Testis (tissue), 2 donors: ENCODE measurements around the gene IPO11.

ENCODE experiments used
- POLR2A ChIP-seq: fragments of 450-650 bp; IDR thresholded peaks from one replicate; pipeline ENCODE4 v1.6.1; 2017; ENCODE audit warnings: antibody characterized with exemption, mild to moderate bottlenecking, moderate library complexity
- TF ChIP-seq, protein P1 (sequence below), 3 experiments: fragments of 450-650 bp in 2 of 3; fragments of 200-600 bp in 1 of 3; sonication (generic) in 1 of 3; IDR thresholded peaks; one replicate each; pipeline ENCODE4 v1.5.1; 2016 to 2019; ENCODE audit warnings: antibody characterized with exemption in 3 of 3, mild to moderate bottlenecking in 2 of 3, moderate library complexity in 1 of 3

DNA sequence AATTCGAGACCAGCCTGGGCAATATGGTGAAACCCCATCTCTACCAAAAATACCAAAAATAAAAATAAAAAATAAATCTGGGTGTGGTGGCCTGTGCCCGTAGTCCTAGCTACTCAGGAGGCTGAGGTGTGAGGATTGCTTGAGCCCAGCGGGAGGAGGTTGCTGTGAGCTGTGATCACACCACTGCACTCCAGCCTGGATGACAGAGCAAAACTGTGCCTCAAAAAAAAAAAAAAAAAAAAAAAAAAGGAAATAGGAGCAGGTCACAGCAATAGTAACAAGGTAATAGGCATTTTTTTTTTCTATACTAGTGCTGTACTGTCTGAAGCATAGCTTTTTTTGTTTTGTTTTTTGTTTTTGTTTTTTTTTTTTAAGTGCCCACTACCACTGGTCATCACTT, 171.8 kb downstream of the IPO11 start:
- TF ChIP-seq, protein P1, sequence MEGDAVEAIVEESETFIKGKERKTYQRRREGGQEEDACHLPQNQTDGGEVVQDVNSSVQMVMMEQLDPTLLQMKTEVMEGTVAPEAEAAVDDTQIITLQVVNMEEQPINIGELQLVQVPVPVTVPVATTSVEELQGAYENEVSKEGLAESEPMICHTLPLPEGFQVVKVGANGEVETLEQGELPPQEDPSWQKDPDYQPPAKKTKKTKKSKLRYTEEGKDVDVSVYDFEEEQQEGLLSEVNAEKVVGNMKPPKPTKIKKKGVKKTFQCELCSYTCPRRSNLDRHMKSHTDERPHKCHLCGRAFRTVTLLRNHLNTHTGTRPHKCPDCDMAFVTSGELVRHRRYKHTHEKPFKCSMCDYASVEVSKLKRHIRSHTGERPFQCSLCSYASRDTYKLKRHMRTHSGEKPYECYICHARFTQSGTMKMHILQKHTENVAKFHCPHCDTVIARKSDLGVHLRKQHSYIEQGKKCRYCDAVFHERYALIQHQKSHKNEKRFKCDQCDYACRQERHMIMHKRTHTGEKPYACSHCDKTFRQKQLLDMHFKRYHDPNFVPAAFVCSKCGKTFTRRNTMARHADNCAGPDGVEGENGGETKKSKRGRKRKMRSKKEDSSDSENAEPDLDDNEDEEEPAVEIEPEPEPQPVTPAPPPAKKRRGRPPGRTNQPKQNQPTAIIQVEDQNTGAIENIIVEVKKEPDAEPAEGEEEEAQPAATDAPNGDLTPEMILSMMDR (IDR thresholded peaks at IDR 0.05) = no peak
- no peak for TF ChIP-seq POLR2A
